ENCODE measurements around the gene TTC16. TPM values are rescaled to one million over a fixed set of nuclear protein-coding genes. Genes with fewer than 3 reads are reported as not detected.

TTC16 gene
- total RNA-seq, 1 donor from 2014 or later: not detected

GRCh38 chr9:127692071-127692470 is 23.8 kb upstream of the TTC16 start:
- no peak for DNase-seq
- Mint-ChIP-seq H3K4me3 (no peak overlapping the region), H3K4me1 (no peaks in the 10 kb centered on the region), H3K27ac (no peak overlapping the region), H3K36me3 (ENCODE audit: low read depth) (no peaks in the 10 kb centered on the region), H3K9me3 (no peaks in the 10 kb centered on the region), H3K27me3 (no peaks in the 10 kb centered on the region)
- TF ChIP-seq CTCF (IDR thresholded peaks at IDR 0.05): no peak
- POLR2A ChIA-PET: no interaction called here
- CTCF ChIA-PET: no interaction called here
- intact Hi-C loops (cut with micrococcal nuclease): no loop called here
- no peak for ATAC-seq (ENCODE audit: low read depth)

GRCh38 chr9:127693143-127693542 is 22.7 kb upstream of the TTC16 start:
- no peaks in the 10 kb centered on the region for H3K27me3 Mint-ChIP-seq
- CTCF ChIA-PET: no interaction called here
- no peak for DNase-seq
- ATAC-seq (ENCODE audit: low read depth): no peak
- no peak overlapping the region for H3K27ac Mint-ChIP-seq
- intact Hi-C loops (cut with micrococcal nuclease): no loop called here
- POLR2A ChIA-PET: no interaction called here
- H3K4me1 Mint-ChIP-seq: no peaks in the 10 kb centered on the region
- H3K9me3 Mint-ChIP-seq: no peaks in the 10 kb centered on the region
- no peaks in the 10 kb centered on the region for H3K36me3 Mint-ChIP-seq (ENCODE audit: low read depth)
- H3K4me3 Mint-ChIP-seq: no peak overlapping the region
- TF ChIP-seq CTCF (IDR thresholded peaks at IDR 0.05): no peak

GRCh38 chr9:127693697-127694096 is 22.2 kb upstream of the TTC16 start:
- no peak for TF ChIP-seq CTCF (IDR thresholded peaks at IDR 0.05)
- H3K27ac Mint-ChIP-seq: no peak overlapping the region
- intact Hi-C loops (cut with micrococcal nuclease): no loop called here

GRCh38 chr9:127694890-127695720 is 20.8 kb upstream of the TTC16 start:
- Mint-ChIP-seq H3K36me3 (ENCODE audit: low read depth) (no peaks in the 10 kb centered on the region), H3K27ac (no peak overlapping the region), H3K27me3 (no peaks in the 10 kb centered on the region), H3K4me3 (no peak overlapping the region), H3K4me1 (peaks cover 12% of the 10 kb centered on the region), H3K9me3 (no peaks in the 10 kb centered on the region)
- no peak for TF ChIP-seq CTCF (IDR thresholded peaks at IDR 0.05)
- intact Hi-C loops (cut with micrococcal nuclease): no loop called here
- ChIA-PET CTCF (interaction anchor here (0.5 kb wide), 1 partner anchor 175 kb away, joined by 3 read pairs; no protein-coding TSS in a partner anchor), POLR2A (no interaction called here)
- DNase-seq (no peak), ATAC-seq (ENCODE audit: low read depth) (no peak)

More at GRCh38 chr9:127693697-127694096, 22.2 kb upstream of the TTC16 start:
- ChIA-PET POLR2A (interaction anchor here (0.6 kb wide), 1 partner anchor 9 kb away, joined by 3 read pairs; no protein-coding TSS in a partner anchor), CTCF (no interaction called here)
- no peaks in the 10 kb centered on the region for H3K9me3 Mint-ChIP-seq
- ATAC-seq (ENCODE audit: low read depth) (no peak), DNase-seq (no peak)
- no peak overlapping the region for H3K4me3 Mint-ChIP-seq
- H3K27me3 Mint-ChIP-seq: no peaks in the 10 kb centered on the region
- H3K36me3 Mint-ChIP-seq (ENCODE audit: low read depth): no peaks in the 10 kb centered on the region
- no peaks in the 10 kb centered on the region for H3K4me1 Mint-ChIP-seq

- H3K27ac Mint-ChIP-seq: no peak overlapping the region
- intact Hi-C loops (cut with micrococcal nuclease): no loop called here
- peaks cover 16% of the 10 kb centered on the region for H3K4me1 Mint-ChIP-seq
- H3K9me3 Mint-ChIP-seq: no peaks in the 10 kb centered on the region
- no peak overlapping the region for H3K4me3 Mint-ChIP-seq
- CTCF ChIA-PET: no interaction called here
- TF ChIP-seq CTCF (IDR thresholded peaks at IDR 0.05): no peak
- no peaks in the 10 kb centered on the region for H3K27me3 Mint-ChIP-seq
- POLR2A ChIA-PET: no interaction called here
- ATAC-seq (ENCODE audit: low read depth) (no peak), DNase-seq (no peak)
- no peaks in the 10 kb centered on the region for H3K36me3 Mint-ChIP-seq (ENCODE audit: low read depth)
Measured at GRCh38 chr9:127697575-127697974, 18.3 kb upstream of the TTC16 start.
